IMR-90 (cell line): ENCODE results near the gene POLR2L. TPM values are rescaled to one million over a fixed set of nuclear protein-coding genes. Genes with fewer than 3 reads are reported as not detected.

Experiments used
- ATAC-seq: fragments of 200-7000 bp; cut with Tn5 transposase; 2 replicates; pipeline ENCODE4 v1.9.1; 2020; ENCODE audit warnings: low read depth, mild to moderate bottlenecking, moderate library complexity
- BruUV-seq: library from RNA; stranded (reverse); fragments of 400-500 nt; replicated peaks from 2 replicates; lab custom pipeline; 2021; lab: Mats Ljungman, UMichigan
- CTCF ChIA-PET: fragments of 300-600 bp; formaldehyde crosslinking; extraction: SDS; loops from one replicate; lab custom pipeline; 2021; ENCODE audit warnings: antibody characterized with exemption; lab: Yijun Ruan, JAX
- POLR2A ChIA-PET: fragments of 300-600 bp; sonication (Branson Sonifier 250); formaldehyde crosslinking; loops from one replicate; lab custom pipeline; 2022; ENCODE audit warnings: antibody characterized with exemption; ENCODE audit not compliant: unreplicated experiment; lab: Charles Lee
- DNase-seq: peaks from one replicate; pipeline ENCODE4 v3.0.0; 2013
- H2AFZ ChIP-seq: replicated peaks from 2 replicates; pipeline ENCODE3; 2013; ENCODE audit warnings: low read length, mild to moderate bottlenecking; ENCODE audit not compliant: poor library complexity
- H2AK5ac ChIP-seq: 2 replicates; pipeline ENCODE4 v1.6.1; 2013; ENCODE audit warnings: low read depth, low read length, inconsistent platforms
- H2AK9ac ChIP-seq: replicated peaks from 2 replicates; pipeline ENCODE3; 2013; ENCODE audit warnings: mild to moderate bottlenecking, low read depth, low read length, moderate library complexity; ENCODE audit not compliant: poor library complexity
- H2BK120ac ChIP-seq: 2 replicates; pipeline ENCODE4 v1.6.1; 2013; ENCODE audit warnings: low read depth, low read length, inconsistent platforms
- H2BK15ac ChIP-seq: 3 replicates; pipeline ENCODE4 v1.6.1; 2013; ENCODE audit warnings: low read depth, low read length, inconsistent platforms
- H2BK20ac ChIP-seq: 2 replicates; pipeline ENCODE4 v1.6.1; 2013; ENCODE audit warnings: low read depth, mild to moderate bottlenecking, inconsistent platforms, low read length, moderate library complexity
- H2BK5ac ChIP-seq: 2 replicates; pipeline ENCODE4 v1.6.1; 2013; ENCODE audit warnings: mild to moderate bottlenecking, low read depth, low read length, inconsistent platforms; ENCODE audit not compliant: poor library complexity, severe bottlenecking
- H3K14ac ChIP-seq: replicated peaks from 2 replicates; pipeline ENCODE4 v1.6.1; 2013; ENCODE audit warnings: low read depth, low read length, inconsistent platforms
- H3K18ac ChIP-seq: 2 replicates; pipeline ENCODE4 v1.6.1; 2013; ENCODE audit warnings: low read depth, low read length, control low read depth
- H3K23ac ChIP-seq: 2 replicates; pipeline ENCODE4 v1.6.1; 2013; ENCODE audit warnings: low read depth, low read length, inconsistent platforms
- H3K27ac ChIP-seq: 2 replicates; pipeline ENCODE4 v1.5.1; 2013; ENCODE audit warnings: mild to moderate bottlenecking, control low read depth, low read length; ENCODE audit not compliant: insufficient read depth
- H3K27me3 ChIP-seq: 2 replicates; pipeline ENCODE4 v1.6.1; 2013; ENCODE audit warnings: low read length; ENCODE audit not compliant: control insufficient read depth, insufficient read depth
- H3K36me3 ChIP-seq: 2 replicates; pipeline ENCODE4 v1.6.1; 2013; ENCODE audit warnings: low read length, mixed read lengths; ENCODE audit not compliant: control insufficient read depth, insufficient read depth
- H3K4ac ChIP-seq: 2 replicates; pipeline ENCODE4 v1.6.1; 2013; ENCODE audit warnings: low read depth, low read length, inconsistent platforms
- H3K4me1 ChIP-seq: 2 replicates; pipeline ENCODE4 v1.6.1; 2013; ENCODE audit warnings: low read length, mixed read lengths; ENCODE audit not compliant: control insufficient read depth, insufficient read depth
- H3K4me2 ChIP-seq: 2 replicates; pipeline ENCODE4 v1.6.1; 2013; ENCODE audit warnings: low read depth, mild to moderate bottlenecking, control low read depth, low read length, moderate library complexity
- H3K4me3 ChIP-seq: 2 replicates; pipeline ENCODE4 v1.5.1; 2013; ENCODE audit warnings: low read depth, mild to moderate bottlenecking, control low read depth, low read length, moderate library complexity; ENCODE audit not compliant: insufficient read depth
- H3K56ac ChIP-seq: 2 replicates; pipeline ENCODE4 v1.6.1; 2013; ENCODE audit warnings: low read length, inconsistent platforms; ENCODE audit not compliant: insufficient read depth; ENCODE audit errors: extremely low read depth
- H3K79me1 ChIP-seq, 2 experiments: 2 replicates each; pipeline ENCODE4 v1.6.1; 2013; ENCODE audit warnings: low read length in 2 of 2, inconsistent platforms in 1 of 2, low read depth in 1 of 2
- H3K9ac ChIP-seq: 2 replicates; pipeline ENCODE4 v1.6.1; 2013; ENCODE audit warnings: low read depth, low read length, control low read depth
- H3K9me1 ChIP-seq: 2 replicates; pipeline ENCODE4 v1.6.1; 2013; ENCODE audit warnings: low read length, inconsistent platforms; ENCODE audit not compliant: insufficient read depth
- H3K9me3 ChIP-seq: 2 replicates; pipeline ENCODE4 v1.6.1; 2013; ENCODE audit warnings: low read length; ENCODE audit not compliant: control insufficient read depth, insufficient read depth
- H4K20me1 ChIP-seq: 2 replicates; pipeline ENCODE4 v1.6.1; 2013; ENCODE audit warnings: low read length, inconsistent platforms; ENCODE audit not compliant: insufficient read depth
- H4K5ac ChIP-seq: 2 replicates; pipeline ENCODE4 v1.6.1; 2013; ENCODE audit warnings: mild to moderate bottlenecking, low read depth, low read length, control low read depth
- H4K8ac ChIP-seq, 2 experiments: 2 replicates each; pipeline ENCODE4 v1.6.1; 2013; ENCODE audit warnings: low read depth in 2 of 2, low read length in 2 of 2, control low read depth in 1 of 2, inconsistent platforms in 1 of 2
- H4K91ac ChIP-seq: 2 replicates; pipeline ENCODE4 v1.6.1; 2013; ENCODE audit warnings: low read depth, low read length, inconsistent platforms; ENCODE audit not compliant: insufficient read depth
- CHD1 ChIP-seq: IDR thresholded peaks from 2 replicates; pipeline ENCODE4 v1.6.1; 2012; ENCODE audit warnings: low read depth, low read length, improper control_type of control experiment
- CTCF ChIP-seq: conservative IDR thresholded peaks from 2 replicates; pipeline ENCODE4 v1.5.1; 2012; ENCODE audit warnings: mild to moderate bottlenecking, low read depth, low read length, improper control_type of control experiment
- MAFK ChIP-seq: IDR thresholded peaks from 2 replicates; pipeline ENCODE4 v1.6.1; 2012; ENCODE audit warnings: low read depth, low read length, improper control_type of control experiment
- MAZ ChIP-seq: IDR thresholded peaks from 2 replicates; pipeline ENCODE4 v1.6.1; 2012; ENCODE audit warnings: low read depth, mild to moderate bottlenecking, low read length, improper control_type of control experiment, moderate library complexity, borderline replicate concordance
- POLR2A ChIP-seq: IDR thresholded peaks from 2 replicates; pipeline ENCODE4 v1.6.1; 2012; ENCODE audit warnings: mild to moderate bottlenecking, low read depth, low read length
- SMC3 ChIP-seq: fragments of 150-350 bp; IDR thresholded peaks from 2 replicates; pipeline ENCODE4 v1.6.1; 2016; ENCODE audit warnings: low read depth, mild to moderate bottlenecking, antibody characterized with exemption, low read length, moderate library complexity
- WGBS, 2 experiments: methylation state at CpG; one replicate each; pipeline versions ENCODE4 v1.1.5 to v1.1.7; 2013; ENCODE audit warnings: missing lambda C conversion rate in 2 of 2; ENCODE audit not compliant: insufficient read length in 1 of 2; ENCODE audit errors: extremely low coverage in 2 of 2; 5-methylcytosine and 5-hydroxymethylcytosine counted together
- dilution Hi-C: fragments of 300-500 bp; cut with HindIII; formaldehyde crosslinking; loops from one replicate; pipeline ENCODE4 v1.14.3; 2018; ENCODE audit warnings: low sequenced_read_pairs; ENCODE audit not compliant: unreplicated experiment
- in situ Hi-C: fragments of 300-500 bp; cut with MboI; formaldehyde crosslinking; loops from 3 replicates; pipeline ENCODE4 v1.14.3; 2019; ENCODE audit warnings: low sequenced_read_pairs, inconsistent platforms, mixed read lengths
- intact Hi-C: fragments of 100-400 bp; cut with micrococcal nuclease; formaldehyde crosslinking; loops from 2 replicates; pipeline ENCODE4 v1.10.0; 2022
- polyA plus RNA-seq, 3 experiments: library from polyadenylated mRNA; depleted of rRNA; stranded (reverse); fragments of >200 nt; gene quantifications; 2 replicates each; pipeline ENCODE4 v1.2.3, GENCODE V29; 2012; ENCODE audit warnings: low replicate concordance in 1 of 3
- total RNA-seq: library from RNA; depleted of rRNA; stranded (reverse); fragments of >200 nt; gene quantifications from 2 replicates; pipeline ENCODE4 v1.2.3, GENCODE V29; 2012

The POLR2L gene
- total and polyA plus RNA-seq, 2 of the 4 experiments (the other 2 are of a cell fraction) = 44.4 to 416 TPM

GRCh38 chr11:803770-804598, 38.3 kb downstream of the POLR2L start (continued):
- TF ChIP-seq MAFK = no peak
- TF ChIP-seq SMC3 = no peak

GRCh38 chr11:803467-803742, 38.9 kb downstream of the POLR2L start:
- 0 out of 2 replicates have a peak overlapping the region, but pooled peaks have one; percentile 87 for H3K4ac ChIP-seq
- no peaks in the 10 kb centered on the region for H3K27me3 ChIP-seq
- CTCF ChIA-PET = no interaction called here
- peak overlapping the region; percentile 23; the same call in 1 of the 2 replicates for H3K9ac ChIP-seq
- no peaks in the 10 kb centered on the region for H4K20me1 ChIP-seq
- H3K36me3 ChIP-seq = peaks cover 26% of the 10 kb centered on the region
- peak overlapping the region; percentile 35; the same call in 1 of the 2 replicates for H2AK5ac ChIP-seq
- dilution Hi-C loops = no loop called here
- H3K79me1 ChIP-seq = peaks cover 3 to 36% of the 10 kb centered on the region in 2 experiments; a peak in 3 of 4 replicates
- POLR2A ChIA-PET = interaction anchor here (0.6 kb wide), 1 partner anchor 38 kb away, joined by 3 read pairs; no protein-coding TSS in a partner anchor
- WGBS, 2 experiments = 100% methylated on average over 1 of the region's 8 CpGs; no CpG with 5 or more reads in 1 of the 2 experiments
- H4K5ac ChIP-seq = no peak overlapping the region
- H2AFZ ChIP-seq = peak overlapping the region; percentile 63
- no peaks in the 10 kb centered on the region for H3K9me3 ChIP-seq
- peak overlapping the region; percentile 90 for H2AK9ac ChIP-seq
- no peak for TF ChIP-seq CHD1
- no peak for TF ChIP-seq MAZ
- TF ChIP-seq CTCF = no peak
- TF ChIP-seq POLR2A = no peak
- no peak overlapping the region for H2BK15ac ChIP-seq
- H2BK5ac ChIP-seq = peak overlapping the region; percentile 57
- peak overlapping the region in 1 of 2 experiments; percentile 32; a peak in 1 of 4 replicates for H4K8ac ChIP-seq
- H3K18ac ChIP-seq = no peak overlapping the region
- H2BK20ac ChIP-seq = no peak overlapping the region
- no peak overlapping the region for H3K23ac ChIP-seq
- no peak overlapping the region for H2BK120ac ChIP-seq
- H3K4me3 ChIP-seq = no peak overlapping the region
- no TSS peak for BruUV-seq
- no peak overlapping the region for H3K27ac ChIP-seq
- H3K9me1 ChIP-seq = no peaks in the 10 kb centered on the region
- ATAC-seq (no peak), DNase-seq (no peak)
- peak overlapping the region; percentile 52; the same call in 1 of the 2 replicates for H3K14ac ChIP-seq
- H3K4me1 ChIP-seq = peaks cover 16% of the 10 kb centered on the region
- H3K56ac ChIP-seq = no peak overlapping the region
- H4K91ac ChIP-seq = peak overlapping the region; percentile 15; the same call in 1 of the 2 replicates
- intact Hi-C loops = no loop called here
- H3K4me2 ChIP-seq = peak overlapping the region; percentile 99
- in situ Hi-C loops = no loop called here
